Endothelial cell of umbilical vein (primary cell): ENCODE results near the gene TRMT61B.

Experiments
- EZH2 ChIP-seq: IDR thresholded peaks from 2 replicates; pipeline ENCODE4 v1.6.1; 2012; ENCODE audit warnings: borderline replicate concordance, low read depth, mild to moderate bottlenecking, moderate library complexity, low read length, inconsistent platforms; ENCODE audit not compliant: severe bottlenecking
- FOS ChIP-seq: IDR thresholded peaks from 2 replicates; pipeline ENCODE4 v1.6.1; 2011; ENCODE audit warnings: mild to moderate bottlenecking, low read length, moderate library complexity, borderline replicate concordance; ENCODE audit not compliant: insufficient read depth
- MYC ChIP-seq: IDR thresholded peaks from one replicate; pipeline ENCODE4 v1.6.1; 2011; ENCODE audit warnings: mild to moderate bottlenecking, low read depth, low read length
- POLR2A ChIP-seq: IDR thresholded peaks from 2 replicates; pipeline ENCODE4 v1.6.1; 2012; ENCODE audit warnings: low read depth, mild to moderate bottlenecking, control low read depth, low read length
- POLR2AphosphoS5 ChIP-seq: IDR thresholded peaks from 2 replicates; pipeline ENCODE4 v1.6.1; 2012; ENCODE audit warnings: low read depth, mild to moderate bottlenecking, control low read depth, low read length, moderate library complexity; ENCODE audit not compliant: insufficient read depth
- TF ChIP-seq, protein P1 (sequence below), 2 donors: IDR thresholded peaks; 1 replicate in 1 of 2; 2 replicates in 1 of 2; pipeline ENCODE4 v1.5.1; 2011; ENCODE audit warnings: low read length in 2 of 2, mild to moderate bottlenecking in 2 of 2, moderate library complexity in 2 of 2, control low read depth in 1 of 2, inconsistent platforms in 1 of 2, low read depth in 1 of 2; ENCODE audit not compliant: insufficient read depth in 1 of 2; ENCODE audit errors: extremely low read depth in 1 of 2

DNA sequence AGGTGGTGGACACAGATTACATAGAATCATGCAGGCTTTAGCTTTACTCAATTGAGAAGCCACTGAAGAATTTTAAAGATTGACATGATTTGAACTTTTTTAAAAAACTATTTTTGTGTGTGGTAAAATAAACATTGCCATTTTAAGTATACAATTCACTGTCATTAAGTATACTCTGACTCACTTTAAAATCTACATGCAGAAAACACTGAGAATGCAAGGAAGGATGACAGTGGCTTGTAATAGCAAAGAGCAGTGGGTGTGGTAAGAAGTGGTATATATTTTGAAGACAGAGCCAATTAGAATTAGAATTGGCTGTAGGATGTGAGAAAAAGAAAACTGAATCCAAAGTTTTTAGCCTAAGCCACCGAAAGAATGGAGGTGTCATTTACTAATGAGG lies 14.9 kb downstream of the TRMT61B start:
- TF ChIP-seq POLR2AphosphoS5 (no peak), FOS (no peak), EZH2 (no peak), POLR2A (no peak), MYC (no peak)
- TF ChIP-seq, protein P1, sequence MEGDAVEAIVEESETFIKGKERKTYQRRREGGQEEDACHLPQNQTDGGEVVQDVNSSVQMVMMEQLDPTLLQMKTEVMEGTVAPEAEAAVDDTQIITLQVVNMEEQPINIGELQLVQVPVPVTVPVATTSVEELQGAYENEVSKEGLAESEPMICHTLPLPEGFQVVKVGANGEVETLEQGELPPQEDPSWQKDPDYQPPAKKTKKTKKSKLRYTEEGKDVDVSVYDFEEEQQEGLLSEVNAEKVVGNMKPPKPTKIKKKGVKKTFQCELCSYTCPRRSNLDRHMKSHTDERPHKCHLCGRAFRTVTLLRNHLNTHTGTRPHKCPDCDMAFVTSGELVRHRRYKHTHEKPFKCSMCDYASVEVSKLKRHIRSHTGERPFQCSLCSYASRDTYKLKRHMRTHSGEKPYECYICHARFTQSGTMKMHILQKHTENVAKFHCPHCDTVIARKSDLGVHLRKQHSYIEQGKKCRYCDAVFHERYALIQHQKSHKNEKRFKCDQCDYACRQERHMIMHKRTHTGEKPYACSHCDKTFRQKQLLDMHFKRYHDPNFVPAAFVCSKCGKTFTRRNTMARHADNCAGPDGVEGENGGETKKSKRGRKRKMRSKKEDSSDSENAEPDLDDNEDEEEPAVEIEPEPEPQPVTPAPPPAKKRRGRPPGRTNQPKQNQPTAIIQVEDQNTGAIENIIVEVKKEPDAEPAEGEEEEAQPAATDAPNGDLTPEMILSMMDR (IDR thresholded peaks at IDR 0.05; ENCODE audit: extremely low read depth in 1 of 2, insufficient read depth in 1 of 2, low read depth in 1 of 2, low read length in 2 of 2) = no peak
